HG03139 (cell line): ENCODE results near the gene CCNYL1.
"Not testable (repeated sequence)": the region's sequence is repeated elsewhere in the genome, so short reads cannot be mapped to it uniquely, and the experiment has no call there.

Experiments
- ATAC-seq: cut with Tn5 transposase; IDR thresholded peaks from one replicate; pipeline ENCODE4 v1.9.1; 2021; ENCODE audit not compliant: unreplicated experiment

Gene CCNYL1

DNA sequence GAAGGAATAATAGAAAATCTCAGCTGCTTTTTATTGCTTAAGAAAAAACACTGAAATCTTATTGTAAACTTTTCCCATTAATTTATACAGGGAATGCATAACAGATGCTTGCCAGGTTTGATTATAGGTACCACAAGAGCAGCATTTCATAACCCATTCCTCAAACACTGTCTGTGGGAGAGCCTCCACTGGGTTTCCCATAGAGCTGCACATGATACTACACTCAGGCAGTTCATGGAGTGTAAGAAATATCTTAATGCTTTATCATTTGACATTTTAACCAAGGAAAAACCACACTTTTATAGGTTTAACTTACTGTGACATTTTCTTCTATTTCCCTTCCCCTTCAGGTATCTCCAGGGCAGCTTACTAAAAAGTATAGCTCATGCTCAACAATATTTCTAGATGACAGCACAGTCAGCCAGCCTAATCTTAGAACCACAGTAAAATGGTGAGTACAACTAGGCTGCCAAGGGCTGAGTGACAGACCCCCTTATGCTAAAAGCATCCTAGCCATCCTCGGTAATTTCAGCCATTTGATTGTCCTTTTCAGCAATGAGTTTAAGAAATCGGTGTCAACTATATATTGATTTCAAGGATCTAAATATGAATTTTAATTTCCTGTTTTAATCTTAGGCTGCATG lies 22.3 kb downstream of the CCNYL1 start:
- ATAC-seq: no peak

DNA sequence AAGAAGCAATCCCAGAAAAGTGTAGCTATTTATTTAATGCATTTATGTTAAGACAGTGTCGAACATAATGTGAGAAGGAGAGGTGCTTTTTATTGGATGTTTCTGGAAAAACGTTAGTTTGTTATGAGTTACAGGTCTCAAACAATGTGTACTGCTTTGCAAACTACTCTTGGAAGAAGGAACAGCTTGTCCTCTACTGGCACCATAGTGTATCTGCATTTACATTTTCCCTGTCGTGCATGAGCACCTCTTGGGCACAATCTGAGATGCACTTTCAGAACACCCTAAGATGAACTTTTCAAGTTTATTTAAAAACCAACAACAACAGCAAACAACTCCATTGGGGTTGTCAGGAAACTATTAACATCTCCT lies 22.8 kb downstream of the CCNYL1 start:
- ATAC-seq: no peak

GRCh38 chr2:207734636-207735512 lies 23.4 kb downstream of the CCNYL1 start:
- no peak for ATAC-seq

DNA sequence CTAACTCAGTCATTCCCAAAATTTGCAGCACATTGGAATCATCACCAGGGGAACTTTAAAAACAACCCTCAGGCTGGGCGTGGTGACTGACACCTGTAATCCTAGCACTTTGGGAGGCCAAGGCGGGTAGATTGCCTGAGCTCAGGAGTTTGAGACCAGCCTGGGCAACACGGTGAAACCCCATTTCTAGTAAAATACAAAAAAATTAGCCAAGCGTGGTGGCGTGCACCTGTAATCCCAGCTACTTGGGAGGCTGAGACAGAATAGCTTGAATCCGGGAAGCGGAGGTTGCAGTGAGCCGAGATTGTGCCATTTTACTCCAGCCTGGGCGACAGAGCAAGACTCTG lies 24.0 kb downstream of the CCNYL1 start:
- ATAC-seq: not testable (repeated sequence)

GRCh38 chr2:207743514-207743913 lies 32.1 kb downstream of the CCNYL1 start:
- no peak for ATAC-seq

- ATAC-seq: no peak
Measured at GRCh38 chr2:207744050-207744449, 32.6 kb downstream of the CCNYL1 start.

- ATAC-seq: no peak
Measured at GRCh38 chr2:207744451-207744850, 33.0 kb downstream of the CCNYL1 start.

- peak; percentile 65 for ATAC-seq
Measured at GRCh38 chr2:207746131-207746530, 34.7 kb downstream of the CCNYL1 start.

- ATAC-seq: no peak
Measured at GRCh38 chr2:207747653-207748560, 36.5 kb downstream of the CCNYL1 start.

DNA sequence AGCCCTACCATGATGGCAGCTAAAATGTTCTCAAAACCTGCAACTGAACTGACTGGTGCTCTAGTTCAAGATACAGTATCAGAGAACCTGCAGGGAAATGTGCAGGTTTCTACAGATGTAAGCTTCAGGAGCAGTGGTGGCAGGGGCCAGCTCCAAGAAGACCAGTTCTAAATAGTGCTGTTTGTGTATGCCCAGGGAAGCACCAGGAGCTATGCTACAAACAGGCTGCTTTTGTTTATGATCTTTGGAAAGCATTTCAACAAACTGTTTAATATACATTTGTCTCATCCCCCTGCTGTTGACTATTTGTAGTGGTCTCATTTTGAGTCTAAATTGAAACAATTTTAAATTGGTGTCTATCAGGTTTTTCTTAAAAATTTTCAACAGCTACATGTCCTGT lies 37.6 kb downstream of the CCNYL1 start:
- no peak for ATAC-seq

DNA sequence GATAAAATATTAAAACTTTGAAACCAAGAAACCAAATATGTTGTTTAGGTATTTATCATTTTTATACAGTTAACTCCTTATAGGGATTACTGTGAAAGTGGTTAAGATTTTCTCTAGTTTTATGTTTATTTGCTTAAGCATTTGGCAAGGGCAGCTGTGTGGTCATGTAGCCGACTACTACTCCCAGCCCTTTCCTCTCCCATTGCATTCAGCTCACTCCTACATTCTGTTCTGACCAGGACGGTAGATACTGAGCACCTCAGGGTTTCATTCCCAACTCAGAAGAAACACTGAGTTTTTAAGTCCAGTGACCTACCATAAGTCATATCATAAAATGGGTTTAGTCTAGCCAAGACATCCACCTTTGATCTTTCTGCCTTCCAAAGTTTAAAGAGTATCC lies 38.4 kb downstream of the CCNYL1 start:
- no peak for ATAC-seq

- no peak for ATAC-seq
Measured at GRCh38 chr2:207750345-207750744, 38.9 kb downstream of the CCNYL1 start.

DNA sequence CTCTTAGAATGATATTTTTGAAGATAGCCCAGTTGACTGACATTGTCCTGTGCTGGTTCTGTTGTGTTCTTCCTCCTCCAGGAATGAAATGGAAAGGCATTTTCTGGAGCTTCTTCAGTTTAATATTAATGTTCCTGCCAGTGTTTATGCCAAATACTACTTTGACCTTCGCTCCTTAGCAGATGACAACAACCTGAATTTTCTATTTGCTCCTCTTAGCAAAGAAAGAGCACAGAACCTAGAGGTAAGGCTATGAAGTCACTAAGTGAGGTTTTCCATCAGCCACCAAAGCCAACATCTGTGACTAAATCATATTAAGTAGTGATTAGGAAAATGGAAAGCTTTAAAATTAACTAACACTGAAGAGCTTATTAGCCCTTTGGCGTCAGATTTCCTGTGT lies 39.4 kb downstream of the CCNYL1 start:
- no peak for ATAC-seq

GRCh38 chr2:207753688-207754087 lies 42.2 kb downstream of the CCNYL1 start:
- not testable (repeated sequence) for ATAC-seq

- ATAC-seq: no peak
Measured at GRCh38 chr2:207754498-207755383, 43.3 kb downstream of the CCNYL1 start.

DNA sequence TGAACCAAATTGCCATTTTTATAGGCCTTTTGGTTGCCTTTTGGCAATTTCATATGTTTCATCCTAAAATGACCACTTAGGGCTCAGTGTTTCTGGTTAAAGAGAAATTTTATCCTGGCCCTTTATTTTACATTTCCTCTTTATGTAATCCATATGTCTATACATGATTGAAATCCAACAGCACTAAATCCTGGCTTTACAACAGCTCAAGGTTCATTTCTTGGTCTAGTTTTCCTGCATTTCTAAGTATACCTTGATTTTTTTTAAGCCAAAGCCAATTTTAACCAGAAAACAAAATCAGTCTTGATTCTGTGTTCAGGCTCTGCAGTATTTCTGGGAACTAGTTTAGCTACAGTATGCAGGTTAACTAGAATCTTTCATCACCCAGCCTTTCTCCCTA lies 46.6 kb downstream of the CCNYL1 start:
- ATAC-seq: no peak

DNA sequence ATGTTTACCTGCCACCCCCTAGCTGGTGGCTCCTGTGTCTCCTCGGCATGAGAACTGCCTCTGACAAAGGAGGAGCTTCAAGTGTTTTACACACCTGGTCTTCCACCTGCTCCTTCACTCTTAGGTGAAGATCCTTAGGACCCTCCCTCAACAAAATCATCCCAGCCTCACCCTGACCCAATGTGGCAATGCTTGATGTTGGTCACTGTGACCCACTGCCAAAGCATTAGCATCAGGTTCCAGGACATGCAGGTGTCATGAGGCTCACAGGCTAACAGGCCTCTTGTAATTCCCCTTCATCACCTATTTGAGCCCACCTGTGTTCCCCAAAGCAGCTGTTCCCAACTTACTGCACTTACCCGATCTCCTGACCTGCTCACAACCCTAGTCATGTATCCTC lies 48.5 kb downstream of the CCNYL1 start:
- no peak for ATAC-seq

GRCh38 chr2:207760453-207760852 lies 49.0 kb downstream of the CCNYL1 start:
- ATAC-seq: no peak

GRCh38 chr2:207761426-207761825 lies 50.0 kb downstream of the CCNYL1 start:
- not testable (repeated sequence) for ATAC-seq

DNA sequence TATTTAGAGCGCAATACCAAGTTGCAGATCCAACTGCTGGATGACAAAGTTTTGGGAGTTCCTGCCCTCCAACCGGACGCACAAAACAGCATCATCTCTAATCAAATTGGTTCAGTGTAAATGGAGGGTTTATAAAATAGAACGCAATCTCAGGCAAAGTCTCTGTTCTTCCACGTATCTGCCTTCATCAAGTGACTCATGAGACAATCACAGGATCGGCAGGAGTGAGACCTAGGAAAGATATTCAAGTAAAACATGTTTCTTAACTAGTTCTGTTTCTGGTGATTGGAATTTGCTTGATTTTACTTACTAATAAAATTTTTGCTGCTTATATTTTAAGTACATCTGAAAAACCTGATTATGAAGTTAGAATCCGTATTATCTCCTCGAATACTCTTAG lies 50.7 kb downstream of the CCNYL1 start:
- ATAC-seq: no peak
